ENCODE data around the gene KIF2B. TPM values are rescaled to one million over a fixed set of nuclear protein-coding genes. Genes with fewer than 3 reads are reported as not detected.

KIF2B gene
- total and polyA plus RNA-seq, 8 donors, result 0.02 TPM; not detected in 7

DNA sequence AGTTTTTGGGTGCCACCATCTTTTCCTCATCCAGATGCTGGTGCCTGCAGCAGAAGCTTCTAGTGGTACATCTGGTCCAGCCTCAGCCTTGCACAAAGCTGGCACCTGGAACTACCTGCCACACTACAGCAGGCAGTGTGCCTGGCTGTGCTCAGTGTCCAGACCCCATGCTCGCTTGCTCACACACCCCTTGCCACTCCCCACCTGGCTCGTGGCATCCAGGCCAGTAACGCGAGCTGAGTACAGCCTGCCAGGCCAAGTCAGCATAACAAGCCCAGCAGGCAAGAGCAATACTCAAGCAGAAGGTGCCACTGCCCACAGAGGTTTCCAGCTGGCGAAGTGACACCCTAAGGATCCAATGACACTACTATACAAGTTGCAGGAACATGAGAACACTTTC is 29.7 kb upstream of the KIF2B start:
- WGBS, 2 donors, result 74 to 80% methylated on average over 5 of the region's 5 CpGs
- intact Hi-C loops (cut with DNase I), result no loop called here

DNA sequence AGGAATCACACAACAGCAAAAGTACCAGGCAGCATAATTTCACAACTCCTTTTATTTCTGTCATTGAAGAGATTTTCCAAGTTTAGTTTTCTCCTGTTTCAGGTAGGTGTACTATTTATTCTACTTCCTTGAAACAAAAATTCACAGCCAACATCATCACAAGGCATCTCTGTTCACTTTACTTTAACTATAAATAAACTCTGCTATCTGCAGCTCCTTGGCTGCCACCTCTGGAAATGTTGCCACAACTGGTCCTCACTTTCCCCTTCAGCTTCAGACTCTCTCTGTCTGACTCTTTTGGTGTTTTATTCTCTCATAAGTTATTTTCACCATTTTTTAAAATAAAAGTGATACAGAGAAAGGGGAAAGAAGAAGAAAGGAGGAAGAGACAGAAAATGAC is 27.9 kb upstream of the KIF2B start:
- Histone ChIP-seq H3K4me3 (no peak overlapping the region), H3K27me3 (no peaks in the 10 kb centered on the region), H3K27ac (no peak overlapping the region), H3K36me3 (no peaks in the 10 kb centered on the region), H3K9me3 (no peaks in the 10 kb centered on the region), H3K4me1 (no peaks in the 10 kb centered on the region)
- intact Hi-C loops (cut with DNase I), result no loop called here
- no peak for FAIRE-seq
- no peak for DNase-seq
- no peak for ATAC-seq
- TF ChIP-seq, protein P1, sequence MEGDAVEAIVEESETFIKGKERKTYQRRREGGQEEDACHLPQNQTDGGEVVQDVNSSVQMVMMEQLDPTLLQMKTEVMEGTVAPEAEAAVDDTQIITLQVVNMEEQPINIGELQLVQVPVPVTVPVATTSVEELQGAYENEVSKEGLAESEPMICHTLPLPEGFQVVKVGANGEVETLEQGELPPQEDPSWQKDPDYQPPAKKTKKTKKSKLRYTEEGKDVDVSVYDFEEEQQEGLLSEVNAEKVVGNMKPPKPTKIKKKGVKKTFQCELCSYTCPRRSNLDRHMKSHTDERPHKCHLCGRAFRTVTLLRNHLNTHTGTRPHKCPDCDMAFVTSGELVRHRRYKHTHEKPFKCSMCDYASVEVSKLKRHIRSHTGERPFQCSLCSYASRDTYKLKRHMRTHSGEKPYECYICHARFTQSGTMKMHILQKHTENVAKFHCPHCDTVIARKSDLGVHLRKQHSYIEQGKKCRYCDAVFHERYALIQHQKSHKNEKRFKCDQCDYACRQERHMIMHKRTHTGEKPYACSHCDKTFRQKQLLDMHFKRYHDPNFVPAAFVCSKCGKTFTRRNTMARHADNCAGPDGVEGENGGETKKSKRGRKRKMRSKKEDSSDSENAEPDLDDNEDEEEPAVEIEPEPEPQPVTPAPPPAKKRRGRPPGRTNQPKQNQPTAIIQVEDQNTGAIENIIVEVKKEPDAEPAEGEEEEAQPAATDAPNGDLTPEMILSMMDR (IDR thresholded peaks at IDR 0.05), result no peak

More for the DNA sequence above, 29.7 kb upstream of the KIF2B start:
- no peak overlapping the region for H3K27ac ChIP-seq
- H3K36me3 ChIP-seq, result no peaks in the 10 kb centered on the region
- ATAC-seq (no peak), FAIRE-seq (no peak), DNase-seq (peak in 1 of 6 donors; percentile 42)
- no peak overlapping the region for H3K4me3 ChIP-seq
- TF ChIP-seq, protein P1 (IDR thresholded peaks at IDR 0.05), result no peak
- H3K4me1 ChIP-seq, result no peaks in the 10 kb centered on the region
- no peaks in the 10 kb centered on the region for H3K27me3 ChIP-seq
- no peaks in the 10 kb centered on the region for H3K9me3 ChIP-seq

DNA sequence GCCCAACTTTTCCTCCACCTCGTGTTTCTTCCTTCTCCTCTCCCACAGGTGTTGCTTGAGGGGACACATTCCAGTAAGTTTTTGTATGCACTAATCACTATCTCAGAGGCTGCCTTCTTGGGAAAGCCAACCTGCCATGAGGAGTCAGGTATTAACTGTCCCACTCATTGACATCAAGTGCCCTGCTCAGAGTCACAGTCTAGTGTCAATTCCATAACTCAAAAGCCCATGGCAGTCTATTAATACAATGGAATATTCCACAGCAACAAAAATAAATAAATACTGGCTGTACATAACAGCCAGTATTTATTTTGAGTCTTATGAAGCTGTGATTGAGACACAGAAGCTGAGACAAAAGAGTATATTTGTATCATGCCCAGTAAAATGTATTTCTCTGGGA is 26.1 kb upstream of the KIF2B start:
- DNase-seq (no peak), FAIRE-seq (no peak), ATAC-seq (no peak)
- Histone ChIP-seq H3K4me1 (no peaks in the 10 kb centered on the region), H3K4me3 (no peak overlapping the region), H3K27ac (no peak overlapping the region), H3K36me3 (no peaks in the 10 kb centered on the region), H3K27me3 (no peaks in the 10 kb centered on the region), H3K9me3 (no peaks in the 10 kb centered on the region)
- intact Hi-C loops (cut with DNase I), result no loop called here
- TF ChIP-seq, protein P1 (IDR thresholded peaks at IDR 0.05), result no peak
- 28 to 31% methylated on average over 1 of the region's 1 CpG for WGBS, 2 donors

DNA sequence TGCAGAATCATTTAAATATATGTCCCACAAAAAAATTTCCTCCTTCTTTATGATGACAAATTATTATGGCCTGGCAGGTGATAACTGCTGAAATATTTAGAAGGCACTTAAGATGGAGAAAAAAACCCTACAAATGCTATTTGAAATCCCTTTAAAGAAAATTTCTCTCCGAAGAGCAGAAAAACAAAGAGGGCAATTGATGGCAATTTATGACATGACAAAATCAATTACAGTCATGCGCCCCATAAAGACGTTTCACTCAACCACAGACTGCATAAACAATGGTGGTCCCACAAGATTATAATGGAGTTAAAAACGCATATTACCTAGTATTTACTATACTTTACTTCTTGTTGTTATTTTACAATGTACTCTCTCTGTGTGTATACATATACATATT is 25.2 kb upstream of the KIF2B start:
- Histone ChIP-seq H3K27ac (no peak overlapping the region), H3K9me3 (no peaks in the 10 kb centered on the region), H3K4me1 (no peaks in the 10 kb centered on the region), H3K36me3 (no peaks in the 10 kb centered on the region), H3K4me3 (no peak overlapping the region), H3K27me3 (no peaks in the 10 kb centered on the region)
- FAIRE-seq (no peak), ATAC-seq (no peak), DNase-seq (no peak)
- 42 to 55% methylated on average over 4 of the region's 4 CpGs for WGBS, 2 donors
- intact Hi-C loops (cut with DNase I), result no loop called here
- TF ChIP-seq, protein P1 (IDR thresholded peaks at IDR 0.05), result no peak

DNA sequence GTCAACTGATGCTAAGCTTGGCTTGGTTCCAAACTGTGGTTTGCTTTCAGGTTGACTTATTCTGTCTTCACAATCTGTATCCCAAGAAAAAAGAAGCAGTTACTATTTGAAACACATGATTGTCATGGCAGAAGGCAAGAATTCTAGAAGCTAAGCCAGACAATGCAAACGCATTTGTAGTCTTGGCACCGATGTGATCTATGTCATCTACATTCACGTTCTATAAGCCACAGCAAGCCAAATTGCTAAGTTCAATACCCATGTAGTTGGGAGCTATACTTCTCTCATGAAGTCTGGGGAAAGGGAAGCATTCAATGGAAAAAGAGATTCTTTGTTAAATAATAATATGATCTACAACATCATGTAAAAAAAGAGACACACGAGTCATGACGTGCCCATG is 18.3 kb upstream of the KIF2B start:
- FAIRE-seq (no peak), DNase-seq (no peak), ATAC-seq (no peak)
- Histone ChIP-seq H3K4me3 (no peak overlapping the region), H3K36me3 (no peaks in the 10 kb centered on the region), H3K4me1 (no peaks in the 10 kb centered on the region), H3K27me3 (no peaks in the 10 kb centered on the region), H3K9me3 (no peaks in the 10 kb centered on the region), H3K27ac (no peak overlapping the region)
- TF ChIP-seq, protein P1 (IDR thresholded peaks at IDR 0.05), result no peak
- intact Hi-C loops (cut with DNase I), result no loop called here
- 62 to 82% methylated on average over 5 of the region's 5 CpGs for WGBS, 2 donors

Data from pancreas (tissue), 10 donors.